Rectal smooth muscle tissue (tissue), 1 donor: ENCODE results near the gene CSNK1G1.
"Not testable (repeated sequence)": the region's sequence is repeated elsewhere in the genome, so short reads cannot be mapped to it uniquely, and the experiment has no call there.

ENCODE experiments used
- H3K27ac ChIP-seq: one replicate; pipeline ENCODE4 v1.7.0; 2013; ENCODE audit warnings: low read depth, low read length, inconsistent platforms
- H3K27me3 ChIP-seq: one replicate; pipeline ENCODE4 v1.7.0; 2013; ENCODE audit warnings: low read length; ENCODE audit not compliant: control insufficient read depth, insufficient read depth
- H3K36me3 ChIP-seq: one replicate; pipeline ENCODE4 v1.7.0; 2013; ENCODE audit warnings: low read length; ENCODE audit not compliant: control insufficient read depth, insufficient read depth
- H3K4me1 ChIP-seq: one replicate; pipeline ENCODE4 v1.7.0; 2013; ENCODE audit warnings: low read length; ENCODE audit not compliant: control insufficient read depth, insufficient read depth
- H3K4me3 ChIP-seq: one replicate; pipeline ENCODE4 v1.7.0; 2013; ENCODE audit warnings: low read length
- H3K9ac ChIP-seq: one replicate; pipeline ENCODE4 v1.7.0; 2013; ENCODE audit warnings: low read length

The CSNK1G1 gene

DNA sequence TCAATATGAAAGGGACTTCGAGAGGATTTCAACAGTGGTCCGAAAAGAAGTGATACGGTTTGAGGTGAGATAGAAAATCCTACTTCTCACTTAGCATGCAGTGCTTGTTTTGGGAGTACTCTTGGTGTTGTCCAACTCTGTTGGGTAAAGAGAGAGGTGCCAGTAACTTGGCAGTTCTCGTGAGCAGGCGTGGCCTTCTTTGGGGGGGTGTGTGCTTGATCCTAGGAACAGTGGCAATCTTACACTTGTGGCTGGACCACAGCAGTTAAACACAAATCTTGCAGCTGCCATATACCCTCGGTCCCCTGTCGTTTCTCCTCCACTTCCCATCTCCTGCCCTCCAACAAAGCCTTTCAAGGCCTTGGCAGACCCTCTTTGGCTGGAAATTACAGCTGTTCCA lies 219.6 kb downstream of the CSNK1G1 start:
- H3K4me3 ChIP-seq: no peak overlapping the region
- H3K27ac ChIP-seq: no peak overlapping the region
- H3K36me3 ChIP-seq: peaks cover 57% of the 10 kb centered on the region
- H3K9ac ChIP-seq: no peak overlapping the region
- no peaks in the 10 kb centered on the region for H3K27me3 ChIP-seq
- peaks cover 4% of the 10 kb centered on the region for H3K4me1 ChIP-seq

GRCh38 chr15:64134345-64134829 lies 221.6 kb downstream of the CSNK1G1 start:
- H3K4me3 ChIP-seq: no peak overlapping the region
- peaks cover 4% of the 10 kb centered on the region for H3K4me1 ChIP-seq
- no peak overlapping the region for H3K9ac ChIP-seq
- peaks cover 75% of the 10 kb centered on the region for H3K36me3 ChIP-seq
- H3K27ac ChIP-seq: no peak overlapping the region
- no peaks in the 10 kb centered on the region for H3K27me3 ChIP-seq

DNA sequence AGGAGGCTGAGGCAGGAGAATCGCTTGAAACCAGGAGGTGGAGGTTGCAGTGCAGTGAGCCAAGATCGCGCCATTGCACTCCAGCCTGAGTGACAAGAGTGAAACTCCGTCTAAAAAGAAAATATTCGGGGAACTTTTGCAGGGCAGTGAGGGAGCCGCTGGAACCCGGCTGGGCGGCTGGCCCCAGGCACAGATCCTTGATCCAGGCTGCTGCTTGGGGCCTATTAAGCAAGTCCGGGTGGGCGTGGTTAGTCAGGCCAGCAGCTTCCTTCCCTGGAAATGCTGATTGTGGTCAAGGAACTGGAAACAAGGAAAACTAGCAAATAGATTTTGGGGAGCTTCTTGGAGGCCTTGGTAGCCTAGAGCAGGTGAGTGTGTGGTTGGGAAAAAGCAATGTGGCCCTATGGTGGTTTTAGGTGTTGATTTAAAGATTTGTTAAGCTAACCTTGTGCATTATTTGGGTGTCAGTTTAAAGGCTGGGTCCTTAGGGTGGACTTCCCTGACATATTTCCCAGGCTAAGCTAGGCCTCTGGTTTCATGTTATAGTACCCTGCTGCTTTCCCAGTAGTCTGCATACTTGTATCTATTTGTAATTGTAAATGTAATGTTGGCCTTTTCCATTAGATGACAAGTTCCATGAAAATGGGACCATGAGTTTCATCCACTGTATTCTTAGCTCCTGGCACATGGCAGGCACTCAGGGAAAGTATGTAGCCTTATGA lies 222.2 kb downstream of the CSNK1G1 start:
- Histone ChIP-seq H3K4me3 (no peak overlapping the region), H3K9ac (no peak overlapping the region), H3K27ac (no peak overlapping the region), H3K27me3 (no peaks in the 10 kb centered on the region), H3K36me3 (peaks cover 76% of the 10 kb centered on the region), H3K4me1 (peaks cover 4% of the 10 kb centered on the region)

DNA sequence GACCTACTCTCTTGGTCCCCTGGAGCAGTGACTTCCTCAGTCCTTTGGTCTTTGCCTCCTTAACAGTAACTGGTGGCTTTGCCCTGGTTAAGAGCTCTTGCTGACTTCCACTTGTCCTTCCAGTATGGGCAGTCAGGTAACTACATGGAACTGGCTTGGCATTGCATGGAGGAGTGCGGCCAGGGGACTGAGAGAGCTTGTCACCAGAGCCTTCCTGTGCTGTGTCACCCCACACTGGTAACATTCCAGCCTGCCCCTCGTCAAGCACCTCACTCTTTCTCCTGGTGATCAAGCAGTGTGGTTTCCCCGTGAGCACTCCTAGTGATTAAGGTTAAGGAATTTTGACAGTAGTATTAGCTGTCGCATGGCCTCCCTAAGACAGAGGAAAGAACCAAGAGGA lies 223.8 kb downstream of the CSNK1G1 start:
- Histone ChIP-seq H3K4me3 (no peak overlapping the region), H3K4me1 (peaks cover 4% of the 10 kb centered on the region), H3K27ac (no peak overlapping the region), H3K36me3 (peaks cover 74% of the 10 kb centered on the region), H3K27me3 (no peaks in the 10 kb centered on the region), H3K9ac (no peak overlapping the region)

DNA sequence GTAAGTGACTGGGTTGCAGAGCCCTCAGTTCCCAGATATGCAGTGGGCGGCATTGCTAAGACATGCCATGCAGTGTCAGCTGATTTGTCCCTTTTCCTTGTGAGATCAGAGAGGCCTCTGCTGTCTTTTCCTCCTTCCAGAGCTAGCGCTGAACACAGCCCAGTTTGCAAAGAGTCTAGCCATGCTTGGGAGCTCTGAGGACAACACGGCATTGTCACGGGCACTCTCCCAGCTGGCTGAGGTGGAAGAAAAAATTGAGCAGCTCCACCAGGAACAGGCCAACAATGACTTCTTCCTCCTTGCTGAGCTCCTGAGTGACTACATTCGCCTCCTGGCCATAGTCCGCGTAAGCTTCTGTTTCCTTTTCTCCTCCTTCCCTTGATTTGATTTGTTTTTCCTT lies 224.4 kb downstream of the CSNK1G1 start:
- peaks cover 70% of the 10 kb centered on the region for H3K36me3 ChIP-seq

GRCh38 chr15:64130159-64130558 lies 225.8 kb downstream of the CSNK1G1 start:
- no peaks in the 10 kb centered on the region for H3K27me3 ChIP-seq
- no peak overlapping the region for H3K4me3 ChIP-seq
- no peak overlapping the region for H3K27ac ChIP-seq
- H3K36me3 ChIP-seq: peaks cover 65% of the 10 kb centered on the region
- H3K4me1 ChIP-seq: peaks cover 4% of the 10 kb centered on the region
- H3K9ac ChIP-seq: no peak overlapping the region

More for the DNA sequence above, 224.4 kb downstream of the CSNK1G1 start:
- Histone ChIP-seq H3K27me3 (no peaks in the 10 kb centered on the region), H3K9ac (no peak overlapping the region), H3K4me3 (no peak overlapping the region), H3K27ac (no peak overlapping the region), H3K4me1 (peaks cover 4% of the 10 kb centered on the region)

DNA sequence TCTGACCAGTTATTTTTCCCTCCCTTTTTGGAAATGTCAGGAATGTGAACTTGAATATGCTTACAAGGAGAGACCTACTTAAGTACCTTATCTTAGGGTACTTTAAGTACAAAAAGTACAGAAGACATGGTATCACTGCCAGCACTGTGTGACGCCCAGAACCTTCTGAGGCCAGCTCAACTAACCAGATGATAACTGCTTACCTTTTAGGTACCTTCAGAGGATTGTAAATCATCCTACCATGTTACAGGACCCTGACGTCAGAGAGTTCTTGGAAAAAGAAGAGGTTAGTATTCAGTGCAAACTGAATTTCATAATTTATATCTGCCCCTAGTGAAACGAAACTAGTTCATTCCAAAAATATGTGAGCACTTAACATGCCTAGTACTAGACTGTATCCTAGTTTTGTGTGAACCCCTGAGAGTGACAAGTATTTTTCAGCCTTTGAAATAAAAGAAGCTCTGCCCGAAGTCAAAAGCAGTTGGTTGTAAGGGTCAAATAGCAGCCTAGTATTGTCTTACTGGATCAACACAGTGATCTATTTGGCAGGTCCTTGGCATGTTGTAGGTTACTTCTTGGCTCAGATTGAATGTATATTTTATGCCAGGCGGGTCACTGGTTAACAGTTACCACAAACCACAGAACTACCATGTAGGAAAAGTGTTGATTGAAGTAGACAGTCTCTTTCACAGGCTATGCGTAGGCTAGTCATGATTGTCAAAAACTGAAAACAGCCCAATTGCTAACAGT lies 228.3 kb downstream of the CSNK1G1 start:
- H3K4me1 ChIP-seq: no peaks in the 10 kb centered on the region
- H3K27me3 ChIP-seq: no peaks in the 10 kb centered on the region
- H3K27ac ChIP-seq: no peak overlapping the region
- no peak overlapping the region for H3K9ac ChIP-seq
- H3K36me3 ChIP-seq: peaks cover 52% of the 10 kb centered on the region
- H3K4me3 ChIP-seq: no peak overlapping the region

GRCh38 chr15:64125978-64126377 lies 230.0 kb downstream of the CSNK1G1 start:
- Histone ChIP-seq H3K4me1 (no peaks in the 10 kb centered on the region), H3K27me3 (no peaks in the 10 kb centered on the region), H3K9ac (no peak overlapping the region), H3K27ac (no peak overlapping the region), H3K36me3 (peaks cover 43% of the 10 kb centered on the region), H3K4me3 (no peak overlapping the region)

DNA sequence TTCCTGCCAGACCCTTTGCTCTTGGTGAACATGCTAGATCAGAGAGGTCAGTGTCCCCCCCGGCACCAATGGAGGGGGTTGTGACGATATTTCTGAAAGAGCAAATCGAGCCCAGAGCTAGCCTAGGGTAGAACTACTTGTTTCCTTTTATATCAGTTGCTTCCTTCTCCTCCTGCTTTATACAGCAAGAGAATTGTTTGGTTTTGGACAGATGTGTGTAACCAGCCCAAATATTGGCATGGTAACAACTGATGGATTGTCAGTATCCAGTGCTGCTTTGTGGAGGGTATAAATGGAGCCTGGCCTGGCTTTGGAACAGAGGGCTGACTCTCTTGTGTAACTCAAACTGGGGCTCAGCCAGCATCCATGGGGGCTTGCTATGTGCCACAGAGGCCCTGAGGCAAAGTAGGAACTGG lies 233.0 kb downstream of the CSNK1G1 start:
- no peak overlapping the region for H3K27ac ChIP-seq

GRCh38 chr15:64122444-64122843 lies 233.5 kb downstream of the CSNK1G1 start:
- no peak overlapping the region for H3K4me3 ChIP-seq
- H3K9ac ChIP-seq: no peak overlapping the region
- no peaks in the 10 kb centered on the region for H3K27me3 ChIP-seq
- H3K4me1 ChIP-seq: no peaks in the 10 kb centered on the region
- H3K36me3 ChIP-seq: peaks cover 34% of the 10 kb centered on the region
- no peak overlapping the region for H3K27ac ChIP-seq

More for the DNA sequence above, 233.0 kb downstream of the CSNK1G1 start:
- Histone ChIP-seq H3K27me3 (no peaks in the 10 kb centered on the region), H3K4me3 (no peak overlapping the region), H3K9ac (no peak overlapping the region), H3K36me3 (peaks cover 37% of the 10 kb centered on the region), H3K4me1 (no peaks in the 10 kb centered on the region)

DNA sequence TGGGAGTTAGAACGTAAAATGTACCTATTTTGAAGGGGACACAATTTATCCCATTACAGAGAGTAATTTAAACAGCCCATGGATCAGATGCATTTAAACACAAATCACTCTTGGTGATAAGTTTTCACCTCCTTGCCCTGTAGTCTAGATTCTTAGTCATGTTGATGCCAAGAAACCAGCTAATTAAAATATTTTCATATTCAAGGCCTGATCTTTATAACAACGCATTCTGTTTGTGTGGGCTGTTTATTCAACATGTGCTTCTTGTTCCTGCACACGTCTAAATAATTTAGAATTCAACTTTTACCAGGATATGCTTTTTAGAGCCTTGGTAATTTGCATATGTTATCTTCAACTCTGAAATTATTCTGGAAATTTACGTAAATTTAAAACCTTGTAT lies 234.4 kb downstream of the CSNK1G1 start:
- H3K4me3 ChIP-seq: no peak overlapping the region
- no peak overlapping the region for H3K9ac ChIP-seq
- H3K4me1 ChIP-seq: no peaks in the 10 kb centered on the region
- peaks cover 32% of the 10 kb centered on the region for H3K36me3 ChIP-seq
- no peaks in the 10 kb centered on the region for H3K27me3 ChIP-seq
- H3K27ac ChIP-seq: no peak overlapping the region

DNA sequence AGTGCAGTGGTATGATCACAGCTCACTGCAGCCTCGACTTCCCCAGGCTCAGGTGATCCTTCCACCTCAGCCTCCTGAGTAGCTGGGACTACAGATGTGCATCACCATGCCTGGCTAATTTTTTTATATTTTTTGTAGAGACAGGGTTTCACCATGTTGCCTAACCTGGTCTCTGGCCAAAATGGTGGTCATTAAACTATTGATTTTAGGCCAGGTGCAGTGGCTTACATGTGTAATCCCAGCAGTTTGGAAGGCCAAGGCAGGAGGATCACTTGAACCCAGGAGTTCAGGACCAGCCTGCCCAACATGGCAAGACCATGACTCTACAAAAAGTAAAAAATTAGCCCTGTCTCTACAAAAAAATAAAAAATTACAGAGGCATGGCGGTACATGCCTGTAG lies 235.7 kb downstream of the CSNK1G1 start:
- not testable (repeated sequence) for H3K4me3 ChIP-seq, H3K4me1 ChIP-seq, H3K27ac ChIP-seq, H3K27me3 ChIP-seq, H3K9ac ChIP-seq
- peaks cover 31% of the 10 kb centered on the region for H3K36me3 ChIP-seq
